WTC11 (cell line): ENCODE measurements around the gene FOXP1. TPM values are rescaled to one million over a fixed set of nuclear protein-coding genes. Genes with fewer than 3 reads are reported as not detected.

Source experiments
- ATAC-seq: fragments of 200-7000 bp; cut with Tn5 transposase; 2 replicates; pipeline ENCODE4 v1.10.0; 2021; ENCODE audit warnings: mild to moderate bottlenecking, moderate library complexity
- CTCF ChIA-PET: fragments of 300-600 bp; sonication (Branson Sonifier 250); formaldehyde crosslinking; loops from one replicate; lab custom pipeline; 2021; ENCODE audit warnings: antibody characterized with exemption; lab: Charles Lee
- POLR2A ChIA-PET: fragments of 350-600 bp; sonication (Branson Sonifier 250); formaldehyde crosslinking; loops from one replicate; lab custom pipeline; 2021; ENCODE audit warnings: antibody characterized with exemption; lab: Charles Lee
- DNase-seq: peaks from one replicate; pipeline ENCODE4 v3.0.0; 2021; ENCODE audit warnings: low spot score
- H3K27ac Mint-ChIP-seq: 2 replicates; pipeline ENCODE4 v1.8.0; 2021; ENCODE audit warnings: mixed read lengths
- H3K27me3 Mint-ChIP-seq: 2 replicates; pipeline ENCODE4 v1.8.0; 2021; ENCODE audit warnings: low read depth, mild to moderate bottlenecking, moderate library complexity, mixed read lengths
- H3K36me3 Mint-ChIP-seq: 2 replicates; pipeline ENCODE4 v1.8.0; 2021; ENCODE audit warnings: mixed read lengths
- H3K4me1 Mint-ChIP-seq: 2 replicates; pipeline ENCODE4 v1.8.0; 2022; ENCODE audit warnings: mixed read lengths
- H3K4me3 Mint-ChIP-seq: 2 replicates; pipeline ENCODE4 v1.8.0; 2021; ENCODE audit warnings: mild to moderate bottlenecking, moderate library complexity, mixed read lengths
- H3K9me3 Mint-ChIP-seq: 2 replicates; pipeline ENCODE4 v1.8.0; 2021; ENCODE audit warnings: mixed read lengths
- AR ChIP-seq: fragments of 250-450 bp; sonication (Bioruptor Pico); IDR thresholded peaks from 2 replicates; pipeline ENCODE4 v1.9.0; 2021; ENCODE audit warnings: mild to moderate bottlenecking
- ATF2 ChIP-seq: sonication (generic); formaldehyde crosslinking; IDR thresholded peaks from 2 replicates; pipeline ENCODE4 v1.8.1; 2022; ENCODE audit warnings: low read depth, missing genetic modification reagents, borderline replicate concordance
- ATF3 ChIP-seq: sonication (generic); formaldehyde crosslinking; conservative IDR thresholded peaks from 2 replicates; pipeline ENCODE4 v1.8.1; 2022; ENCODE audit warnings: mild to moderate bottlenecking, missing genetic modification reagents
- ATF6 ChIP-seq: sonication (generic); formaldehyde crosslinking; IDR thresholded peaks from 2 replicates; pipeline ENCODE4 v1.8.1; 2023; ENCODE audit warnings: mild to moderate bottlenecking, missing genetic modification reagents
- CREM ChIP-seq: sonication (generic); formaldehyde crosslinking; IDR thresholded peaks from 2 replicates; pipeline ENCODE4 v1.8.1; 2022; ENCODE audit warnings: mild to moderate bottlenecking, missing genetic modification reagents, moderate library complexity
- E2F4 ChIP-seq: sonication (generic); formaldehyde crosslinking; IDR thresholded peaks from 2 replicates; pipeline ENCODE4 v1.8.1; 2022; ENCODE audit warnings: low read depth, mild to moderate bottlenecking, moderate library complexity, missing genetic modification reagents, borderline replicate concordance
- ESRRA ChIP-seq: sonication (generic); formaldehyde crosslinking; IDR thresholded peaks from 2 replicates; pipeline ENCODE4 v1.8.1; 2022; ENCODE audit warnings: mild to moderate bottlenecking, missing genetic modification reagents, borderline replicate concordance
- ETV6 ChIP-seq: sonication (generic); formaldehyde crosslinking; IDR thresholded peaks from 2 replicates; pipeline ENCODE4 v1.8.1; 2022; ENCODE audit warnings: mild to moderate bottlenecking, missing genetic modification reagents
- GTF2I ChIP-seq: fragments of 250-450 bp; sonication (Bioruptor Pico); conservative IDR thresholded peaks from 2 replicates; pipeline ENCODE4 v1.4.0; 2021; ENCODE audit warnings: mild to moderate bottlenecking
- HMGXB4 ChIP-seq: sonication (generic); formaldehyde crosslinking; IDR thresholded peaks from 2 replicates; pipeline ENCODE4 v1.8.1; 2023; ENCODE audit warnings: mild to moderate bottlenecking, moderate library complexity, missing genetic modification reagents
- IRF1 ChIP-seq: sonication (generic); formaldehyde crosslinking; IDR thresholded peaks from 2 replicates; pipeline ENCODE4 v1.8.0; 2023; ENCODE audit warnings: missing genetic modification reagents
- JAZF1 ChIP-seq: fragments of 250-450 bp; sonication (Bioruptor Pico); IDR thresholded peaks from 2 replicates; pipeline ENCODE4 v1.9.0; 2021; ENCODE audit warnings: moderate library complexity, mild to moderate bottlenecking, inconsistent platforms
- MAX ChIP-seq: sonication (generic); formaldehyde crosslinking; IDR thresholded peaks from 2 replicates; pipeline ENCODE4 v1.8.0; 2022; ENCODE audit warnings: mild to moderate bottlenecking, missing genetic modification reagents
- MXD4 ChIP-seq: fragments of 250-450 bp; sonication (Bioruptor Pico); IDR thresholded peaks from 2 replicates; pipeline ENCODE4 v1.8.0; 2021; ENCODE audit warnings: mild to moderate bottlenecking, moderate library complexity, borderline replicate concordance
- MYBL2 ChIP-seq: sonication (generic); formaldehyde crosslinking; IDR thresholded peaks from 2 replicates; pipeline ENCODE4 v1.8.1; 2023; ENCODE audit warnings: mild to moderate bottlenecking, moderate library complexity, missing genetic modification reagents
- ZNF232 ChIP-seq: sonication (generic); formaldehyde crosslinking; IDR thresholded peaks from 2 replicates; pipeline ENCODE4 v1.8.0; 2022; ENCODE audit warnings: mild to moderate bottlenecking, missing genetic modification reagents
- ZNF396 ChIP-seq: fragments of 250-450 bp; sonication (Bioruptor Pico); IDR thresholded peaks from 2 replicates; pipeline ENCODE4 v1.8.0; 2021; ENCODE audit warnings: mild to moderate bottlenecking, moderate library complexity, borderline replicate concordance
- ZNF423 ChIP-seq: fragments of 250-450 bp; sonication (Bioruptor Pico); IDR thresholded peaks from 2 replicates; pipeline ENCODE4 v2.1.2; 2022; ENCODE audit warnings: mild to moderate bottlenecking, moderate library complexity
- ZNF425 ChIP-seq: fragments of 250-450 bp; sonication (Bioruptor Pico); conservative IDR thresholded peaks from 2 replicates; pipeline ENCODE4 v1.9.0; 2021; ENCODE audit warnings: mild to moderate bottlenecking
- total RNA-seq: library from RNA; stranded (reverse); gene quantifications from 3 replicates; pipeline ENCODE4 v1.2.3, GENCODE V29; 2021

Gene FOXP1
- total RNA-seq, 1 experiment from 2014 or later, result 25.8 TPM

GRCh38 chr3:71226565-71227269 lies 356.8 kb downstream of the FOXP1 start:
- Mint-ChIP-seq H3K9me3 (no peaks in the 10 kb centered on the region), H3K36me3 (no peaks in the 10 kb centered on the region; the same call in 1 of the 2 replicates), H3K4me1 (peaks cover 41% of the 10 kb centered on the region), H3K27me3 (no peaks in the 10 kb centered on the region), H3K27ac (no peak overlapping the region), H3K4me3 (no peak overlapping the region)
- DNase-seq (no peak), ATAC-seq (no peak; the same call in 1 of the 2 replicates)
- CTCF ChIA-PET, result no interaction called here
- TF ChIP-seq ZNF232 (no peak), ZNF425 (CRISPR knock-in tag) (no peak), ATF3 (no peak), ETV6 (no peak), ZNF396 (no peak), MAX (no peak), HMGXB4 (CRISPR knock-in tag) (no peak), ZNF423 (CRISPR knock-in tag) (no peak), AR (CRISPR knock-in tag) (no peak), IRF1 (CRISPR knock-in tag) (no peak), MXD4 (CRISPR knock-in tag) (no peak), ESRRA (CRISPR knock-in tag) (no peak), ATF6 (CRISPR knock-in tag) (no peak)
- POLR2A ChIA-PET, result no interaction called here

GRCh38 chr3:71225951-71226564 lies 357.5 kb downstream of the FOXP1 start:
- no peaks in the 10 kb centered on the region; the same call in 1 of the 2 replicates for H3K36me3 Mint-ChIP-seq
- peaks cover 37% of the 10 kb centered on the region for H3K4me1 Mint-ChIP-seq
- ATAC-seq (no peak), DNase-seq (no peak)
- H3K27ac Mint-ChIP-seq, result no peak overlapping the region; the same call in 1 of the 2 replicates
- ChIA-PET CTCF (no interaction called here), POLR2A (no interaction called here)
- peaks cover 2% of the 10 kb centered on the region; the same call in 1 of the 2 replicates for H3K9me3 Mint-ChIP-seq
- H3K27me3 Mint-ChIP-seq, result no peaks in the 10 kb centered on the region
- H3K4me3 Mint-ChIP-seq, result no peak overlapping the region
- TF ChIP-seq E2F4 (no peak), GTF2I (CRISPR knock-in tag) (no peak), CREM (CRISPR knock-in tag) (no peak), ATF2 (CRISPR knock-in tag) (no peak), JAZF1 (CRISPR knock-in tag) (no peak), ZNF423 (CRISPR knock-in tag) (no peak), MYBL2 (CRISPR knock-in tag) (no peak)
